ENCODE data around the gene EIF4G1. TPM values are rescaled to one million over a fixed set of nuclear protein-coding genes. Genes with fewer than 3 reads are reported as not detected.

Gene EIF4G1
- total and polyA plus RNA-seq, 2 donors (not counting 3 experiments of a cell fraction or from before 2014, with no cell fraction given), result 355 to 532 TPM

DNA sequence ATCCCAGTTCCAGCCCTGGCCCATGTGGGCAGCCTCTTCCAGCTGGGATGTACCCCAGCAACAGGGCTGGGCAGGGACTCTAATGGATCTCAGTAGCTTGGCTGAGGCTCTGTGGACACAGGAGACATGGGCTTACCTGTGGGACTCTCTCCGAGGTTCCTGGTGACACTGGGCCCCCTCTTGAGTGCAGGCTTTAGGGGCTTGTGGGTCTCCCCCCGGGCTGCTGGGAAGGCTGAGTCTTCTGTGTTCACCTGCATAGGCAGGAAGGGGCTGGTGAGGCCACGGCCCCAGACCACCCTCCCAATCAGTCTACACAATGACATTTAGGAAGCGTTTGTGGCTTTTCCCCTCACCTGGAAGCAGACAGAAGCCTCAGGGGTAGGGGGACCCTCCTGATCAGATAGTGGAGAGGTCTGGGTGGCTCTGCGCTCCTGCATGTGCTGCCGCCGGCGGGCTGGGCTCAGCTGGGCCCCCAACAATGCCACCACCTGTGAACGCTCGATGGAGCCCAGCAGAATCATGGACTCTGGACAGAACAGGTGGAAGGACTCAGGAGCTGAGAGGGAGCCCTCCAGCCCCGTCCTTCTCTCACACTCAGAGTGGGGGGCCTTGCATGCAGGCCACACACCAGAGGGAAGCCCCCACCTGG lies 38.6 kb downstream of the EIF4G1 start:
- dilution Hi-C loops (cut with MboI; ENCODE audit: extremely low pct_ligation_motif_present, low sequenced_read_pairs), result no loop called here
- H4K20me1 ChIP-seq (replicated peaks; ENCODE audit: control insufficient read depth, extremely low read depth, insufficient read depth, low read length), result no peaks in the 10 kb centered on the region
- no peak overlapping the region for H3K4me3 ChIP-seq (replicated peaks in 1 of 3; ENCODE audit: insufficient read depth in 1 of 3, low read depth in 1 of 3, low read length in 3 of 3)
- ChIA-PET POLR2A (interaction anchor here (0.5 to 0.6 kb wide), 2 partner anchors 214 to 233 kb away, joined by 4 to 6 read pairs; no protein-coding TSS in a partner anchor), CTCF (interaction anchor here (0.8 to 2.6 kb wide), 17 partner anchors 8 to 188 kb away, joined by 3 to 11 read pairs (median 5); partner anchors contain the start of gene FAM131A)
- no peak overlapping the region for H3K4me2 ChIP-seq (ENCODE audit: insufficient read depth, low read length)
- no peaks in the 10 kb centered on the region for H3K9me1 ChIP-seq (replicated peaks; ENCODE audit: control insufficient read depth, extremely low read depth, insufficient read depth, low read length)
- no peaks in the 10 kb centered on the region for H3K9me3 ChIP-seq (replicated peaks; ENCODE audit: control insufficient read depth, insufficient read depth, low read length)
- intact Hi-C loops (cut with micrococcal nuclease), result no loop called here
- TF ChIP-seq POLR2AphosphoS5 (IDR thresholded peaks at IDR 0.05; ENCODE audit: insufficient read depth, low read depth, low read length) (no peak), FOS (IDR thresholded peaks at IDR 0.05; ENCODE audit: borderline replicate concordance, insufficient read depth, low read length) (no peak), MYC (IDR thresholded peaks at IDR 0.05; ENCODE audit: low read depth, low read length) (no peak), POLR2A (IDR thresholded peaks at IDR 0.05; ENCODE audit: low read depth, low read length) (no peak), JUN (IDR thresholded peaks at IDR 0.05; ENCODE audit: borderline replicate concordance, insufficient read depth, insufficient read length, low read depth) (no peak), EZH2 (IDR thresholded peaks at IDR 0.05; ENCODE audit: borderline replicate concordance, low read depth, low read length, severe bottlenecking) (no peak), GATA2 (IDR thresholded peaks at IDR 0.05; ENCODE audit: insufficient read depth, insufficient read length, low read depth, low read length) (no peak)
- TF ChIP-seq, protein P1, sequence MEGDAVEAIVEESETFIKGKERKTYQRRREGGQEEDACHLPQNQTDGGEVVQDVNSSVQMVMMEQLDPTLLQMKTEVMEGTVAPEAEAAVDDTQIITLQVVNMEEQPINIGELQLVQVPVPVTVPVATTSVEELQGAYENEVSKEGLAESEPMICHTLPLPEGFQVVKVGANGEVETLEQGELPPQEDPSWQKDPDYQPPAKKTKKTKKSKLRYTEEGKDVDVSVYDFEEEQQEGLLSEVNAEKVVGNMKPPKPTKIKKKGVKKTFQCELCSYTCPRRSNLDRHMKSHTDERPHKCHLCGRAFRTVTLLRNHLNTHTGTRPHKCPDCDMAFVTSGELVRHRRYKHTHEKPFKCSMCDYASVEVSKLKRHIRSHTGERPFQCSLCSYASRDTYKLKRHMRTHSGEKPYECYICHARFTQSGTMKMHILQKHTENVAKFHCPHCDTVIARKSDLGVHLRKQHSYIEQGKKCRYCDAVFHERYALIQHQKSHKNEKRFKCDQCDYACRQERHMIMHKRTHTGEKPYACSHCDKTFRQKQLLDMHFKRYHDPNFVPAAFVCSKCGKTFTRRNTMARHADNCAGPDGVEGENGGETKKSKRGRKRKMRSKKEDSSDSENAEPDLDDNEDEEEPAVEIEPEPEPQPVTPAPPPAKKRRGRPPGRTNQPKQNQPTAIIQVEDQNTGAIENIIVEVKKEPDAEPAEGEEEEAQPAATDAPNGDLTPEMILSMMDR (IDR thresholded peaks at IDR 0.05; ENCODE audit: extremely low read depth in 1 of 2, insufficient read depth in 1 of 2, low read depth in 1 of 2, low read length in 2 of 2), result no peak
- no peaks in the 10 kb centered on the region for H3K27me3 ChIP-seq (ENCODE audit: control insufficient read depth in 2 of 2, insufficient read depth in 2 of 2, low read length in 2 of 2)
- H3K79me2 ChIP-seq (ENCODE audit: control insufficient read depth, insufficient read depth, low read length), result no peaks in the 10 kb centered on the region
- no peak overlapping the region for H3K27ac ChIP-seq (ENCODE audit: insufficient read depth, low read depth, low read length)
- no TSS peak for BruUV-seq (replicated peaks)
- no peak overlapping the region for H2AFZ ChIP-seq (ENCODE audit: low read depth, low read length)
- no peak for FAIRE-seq
- no peak overlapping the region for H3K9ac ChIP-seq (replicated peaks; ENCODE audit: extremely low read depth, insufficient read depth, low read length)
- no peaks in the 10 kb centered on the region for H3K4me1 ChIP-seq (ENCODE audit: control insufficient read depth, extremely low read depth, insufficient read depth, low read length)
- DNase-seq (ENCODE audit: low read depth, low spot score), result no peak
- peaks cover 0 to 3% of the 10 kb centered on the region in 2 experiments for H3K36me3 ChIP-seq (ENCODE audit: control insufficient read depth in 2 of 2, extremely low read depth in 1 of 2, insufficient read depth in 2 of 2, low read length in 2 of 2)
